Limb (tissue), 2 donors: ENCODE measurements around the gene RAMP1.
"Not testable (repeated sequence)": the region's sequence is repeated elsewhere in the genome, so short reads cannot be mapped to it uniquely, and the experiment has no call there.

Experiments used
- DNase-seq, 2 donors: peaks; one replicate each; pipeline ENCODE4 v3.0.0-alpha.2; 2016; ENCODE audit errors: extremely low spot score in 2 of 2

The RAMP1 gene

GRCh38 chr2:237863689-237864443 is 4.4 kb downstream of the RAMP1 start:
- no peak for DNase-seq

GRCh38 chr2:237864444-237864931 is 5.1 kb downstream of the RAMP1 start:
- no peak for DNase-seq

GRCh38 chr2:237864940-237865622 is 5.7 kb downstream of the RAMP1 start:
- peak in 1 of 2 donors; percentile 32 for DNase-seq

GRCh38 chr2:237865623-237866041 is 6.2 kb downstream of the RAMP1 start:
- DNase-seq: no peak

GRCh38 chr2:237866101-237866621 is 6.7 kb downstream of the RAMP1 start:
- DNase-seq: no peak

- DNase-seq: no peak
Observed at GRCh38 chr2:237867465-237867864, 8.0 kb downstream of the RAMP1 start.

- DNase-seq: not testable (repeated sequence)
Observed at GRCh38 chr2:237868074-237868473, 8.7 kb downstream of the RAMP1 start.

- DNase-seq: peak in 1 of 2 donors; percentile 27
Observed at GRCh38 chr2:237868631-237869342, 9.4 kb downstream of the RAMP1 start.

- no peak for DNase-seq
Observed at GRCh38 chr2:237869343-237870102, 10.1 kb downstream of the RAMP1 start.

- DNase-seq: no peak
Observed at GRCh38 chr2:237870126-237870525, 10.7 kb downstream of the RAMP1 start.

- no peak for DNase-seq
Observed at GRCh38 chr2:237870754-237871651, 11.6 kb downstream of the RAMP1 start.

GRCh38 chr2:237872178-237872887 is 12.9 kb downstream of the RAMP1 start:
- DNase-seq: no peak

GRCh38 chr2:237873421-237873831 is 14.0 kb downstream of the RAMP1 start:
- DNase-seq: peak; percentile 44 to 45

- DNase-seq: peak in 1 of 2 donors; percentile 42
Observed at GRCh38 chr2:237873897-237874551, 14.6 kb downstream of the RAMP1 start.

GRCh38 chr2:237874585-237875161 is 15.2 kb downstream of the RAMP1 start:
- no peak for DNase-seq

GRCh38 chr2:237875256-237876060 is 16.0 kb downstream of the RAMP1 start:
- DNase-seq: no peak

GRCh38 chr2:237876061-237876526 is 16.7 kb downstream of the RAMP1 start:
- no peak for DNase-seq
